H9 (cell line): ENCODE results near the gene ZNF609. TPM values are rescaled to one million over a fixed set of nuclear protein-coding genes. Genes with fewer than 3 reads are reported as not detected.

Source experiments
- DNase-seq: peaks from one replicate; pipeline ENCODE4 v3.0.0-alpha.2; 2017
- H2AFZ ChIP-seq: one replicate; pipeline ENCODE4 v1.6.1; 2013; ENCODE audit warnings: mild to moderate bottlenecking, low read length, control low read depth, moderate library complexity
- H2AK5ac ChIP-seq: 2 replicates; pipeline ENCODE4 v1.6.1; 2013; ENCODE audit warnings: low read length, control low read depth, mixed read lengths; ENCODE audit not compliant: insufficient read length
- H2BK120ac ChIP-seq: one replicate; pipeline ENCODE4 v1.6.1; 2013; ENCODE audit warnings: low read depth, mild to moderate bottlenecking, low read length, control low read depth, inconsistent platforms; ENCODE audit not compliant: poor library complexity, severe bottlenecking
- H2BK12ac ChIP-seq: 2 replicates; pipeline ENCODE4 v1.6.1; 2013; ENCODE audit warnings: low read length, control low read depth, mixed read lengths, low read depth; ENCODE audit not compliant: insufficient read length
- H2BK15ac ChIP-seq: 2 replicates; pipeline ENCODE4 v1.6.1; 2013; ENCODE audit warnings: low read depth, low read length, control low read depth
- H2BK20ac ChIP-seq: one replicate; pipeline ENCODE4 v1.6.1; 2013; ENCODE audit warnings: low read depth, mild to moderate bottlenecking, low read length, control low read depth, inconsistent platforms; ENCODE audit not compliant: poor library complexity, severe bottlenecking
- H2BK5ac ChIP-seq: 2 replicates; pipeline ENCODE4 v1.6.1; 2013; ENCODE audit warnings: low read length, control low read depth, mixed read lengths; ENCODE audit not compliant: insufficient read length
- H3K14ac ChIP-seq: 2 replicates; pipeline ENCODE4 v1.6.1; 2013; ENCODE audit warnings: low read length, control low read depth; ENCODE audit not compliant: insufficient read depth
- H3K18ac ChIP-seq: 2 replicates; pipeline ENCODE4 v1.6.1; 2013; ENCODE audit warnings: low read depth, mild to moderate bottlenecking, mixed read lengths, low read length, control low read depth; ENCODE audit not compliant: insufficient read length
- H3K23ac ChIP-seq: 2 replicates; pipeline ENCODE4 v1.6.1; 2013; ENCODE audit warnings: low read length, control low read depth, mixed read lengths, low read depth; ENCODE audit not compliant: insufficient read length
- H3K23me2 ChIP-seq: 2 replicates; pipeline ENCODE4 v1.6.1; 2013; ENCODE audit warnings: low read depth, mild to moderate bottlenecking, mixed read lengths, low read length, control low read depth; ENCODE audit not compliant: insufficient read length, poor library complexity, severe bottlenecking
- H3K27ac ChIP-seq: 2 replicates; pipeline ENCODE4 v1.5.1; 2013; ENCODE audit warnings: low read length, control low read depth, mixed read lengths, low read depth; ENCODE audit not compliant: insufficient read length
- H3K27me3 ChIP-seq: 2 replicates; pipeline ENCODE4 v1.6.1; 2013; ENCODE audit warnings: low read length, control low read depth, inconsistent platforms; ENCODE audit not compliant: insufficient read depth
- H3K4ac ChIP-seq: 2 replicates; pipeline ENCODE4 v1.6.1; 2013; ENCODE audit warnings: low read depth, mild to moderate bottlenecking, control low read depth, inconsistent platforms, low read length, moderate library complexity
- H3K4me1 ChIP-seq: 2 replicates; pipeline ENCODE4 v1.6.1; 2013; ENCODE audit warnings: low read length, control low read depth, inconsistent platforms; ENCODE audit not compliant: insufficient read depth
- H3K4me2 ChIP-seq: 2 replicates; pipeline ENCODE4 v1.6.1; 2013; ENCODE audit warnings: low read length, control low read depth, mixed read lengths; ENCODE audit not compliant: insufficient read length, insufficient read depth
- H3K56ac ChIP-seq: 2 replicates; pipeline ENCODE4 v1.6.1; 2013; ENCODE audit warnings: low read depth, mild to moderate bottlenecking, mixed read lengths, low read length, control low read depth; ENCODE audit not compliant: insufficient read length
- H3K79me1 ChIP-seq: 2 replicates; pipeline ENCODE4 v1.6.1; 2013; ENCODE audit warnings: low read depth, mild to moderate bottlenecking, moderate library complexity, low read length, control low read depth, inconsistent platforms; ENCODE audit not compliant: insufficient read depth, poor library complexity, severe bottlenecking
- H3K79me2 ChIP-seq: 2 replicates; pipeline ENCODE4 v1.6.1; 2013; ENCODE audit warnings: low read length, control low read depth, inconsistent platforms; ENCODE audit not compliant: insufficient read depth
- H3K9ac ChIP-seq: 2 replicates; pipeline ENCODE4 v1.6.1; 2013; ENCODE audit warnings: low read length, control low read depth, mixed read lengths; ENCODE audit not compliant: insufficient read length; ENCODE audit errors: extremely low read depth
- H3K9me3 ChIP-seq: one replicate; pipeline ENCODE4 v1.6.1; 2013; ENCODE audit warnings: low read depth, low read length, inconsistent platforms; ENCODE audit not compliant: control insufficient read depth
- H3T11ph ChIP-seq: one replicate; pipeline ENCODE4 v1.6.1; 2013; ENCODE audit warnings: mild to moderate bottlenecking, low read length, control low read depth, inconsistent platforms
- H4K20me1 ChIP-seq: one replicate; pipeline ENCODE4 v1.6.1; 2013; ENCODE audit not compliant: control insufficient read depth, insufficient read length, insufficient read depth
- H4K5ac ChIP-seq: 2 replicates; pipeline ENCODE4 v1.6.1; 2013; ENCODE audit warnings: low read depth, mild to moderate bottlenecking, mixed read lengths, low read length, control low read depth; ENCODE audit not compliant: insufficient read length
- H4K8ac ChIP-seq: replicated peaks from 2 replicates; pipeline ENCODE4 v1.6.1; 2013; ENCODE audit warnings: low read length, control low read depth, mixed read lengths, low read depth; ENCODE audit not compliant: insufficient read length
- H4K91ac ChIP-seq: 2 replicates; pipeline ENCODE4 v1.6.1; 2013; ENCODE audit warnings: low read depth, mild to moderate bottlenecking, moderate library complexity, mixed read lengths, low read length, control low read depth; ENCODE audit not compliant: insufficient read length
- H3K27ac Mint-ChIP-seq, 3 experiments: 2 replicates in 2 of 3; 3 replicates in 1 of 3; pipeline ENCODE4 v1.8.0; 2020 to 2021; ENCODE audit warnings: mixed read lengths in 3 of 3, mild to moderate bottlenecking in 1 of 3, moderate library complexity in 1 of 3
- H3K27me3 Mint-ChIP-seq: 2 replicates; pipeline ENCODE4 v1.8.0; 2021; ENCODE audit warnings: low read depth, mild to moderate bottlenecking, moderate library complexity, mixed read lengths
- H3K36me3 Mint-ChIP-seq, 3 experiments: 2 replicates in 2 of 3; 3 replicates in 1 of 3; pipeline ENCODE4 v1.8.0; 2020 to 2021; ENCODE audit warnings: low read depth in 3 of 3, mixed read lengths in 3 of 3; ENCODE audit not compliant: insufficient read depth in 1 of 3
- H3K4me1 Mint-ChIP-seq, 2 experiments: 2 replicates each; pipeline ENCODE4 v1.8.0; 2020; ENCODE audit warnings: mixed read lengths in 2 of 2
- H3K4me3 Mint-ChIP-seq, 2 experiments: 2 replicates in 1 of 2; 3 replicates in 1 of 2; pipeline ENCODE4 v1.8.0; 2020 to 2021; ENCODE audit warnings: mild to moderate bottlenecking in 2 of 2, mixed read lengths in 2 of 2, moderate library complexity in 1 of 2
- H3K9me3 Mint-ChIP-seq, 2 experiments: 2 replicates in 1 of 2; 3 replicates in 1 of 2; pipeline ENCODE4 v1.8.0; 2020; ENCODE audit warnings: mild to moderate bottlenecking in 2 of 2, mixed read lengths in 2 of 2, moderate library complexity in 1 of 2
- CTCF ChIP-seq: fragments of 200-600 bp; sonication (generic); conservative IDR thresholded peaks from 3 replicates; pipeline ENCODE4 v1.8.0; 2021; ENCODE audit warnings: antibody characterized with exemption, mild to moderate bottlenecking
- WGBS: extraction: QIAGEN DNeasy Blood & Tissue Kit; methylation state at CpG from one replicate; pipeline ENCODE4 v1.1.7; 2013; ENCODE audit warnings: missing lambda C conversion rate, low lambda C conversion rate, mixed read lengths; ENCODE audit not compliant: insufficient read length; ENCODE audit errors: extremely low coverage; 5-methylcytosine and 5-hydroxymethylcytosine counted together
- total RNA-seq: library from RNA; stranded (reverse); gene quantifications from 2 replicates; pipeline ENCODE4 v1.2.1, GENCODE V29; 2021

ZNF609 gene
- total RNA-seq, 1 experiment from 2014 or later, result 45.3 TPM

- H4K20me1 ChIP-seq, result no peaks in the 10 kb centered on the region
Measured at GRCh38 chr15:64597477-64597822, 137.1 kb downstream of the ZNF609 start.

More at GRCh38 chr15:64597477-64597822, 137.1 kb downstream of the ZNF609 start:
- no peak overlapping the region for H3T11ph ChIP-seq
- H3K56ac ChIP-seq, result no peak overlapping the region
- no peak overlapping the region for H2AK5ac ChIP-seq
- H2AFZ ChIP-seq, result no peak overlapping the region
- H3K4me3 Mint-ChIP-seq, result no peak overlapping the region
- no peak for DNase-seq
- H3K23me2 ChIP-seq, result no peaks in the 10 kb centered on the region
- H3K27ac ChIP-seq, result no peak overlapping the region
- H3K36me3 Mint-ChIP-seq, result no peaks in the 10 kb centered on the region
- H3K27me3 ChIP-seq, result no peaks in the 10 kb centered on the region
- no peaks in the 10 kb centered on the region for H3K9me3 ChIP-seq
- peaks cover 30 to 43% of the 10 kb centered on the region in 2 experiments for H3K4me1 Mint-ChIP-seq
- H2BK15ac ChIP-seq, result no peak overlapping the region
- no peak overlapping the region for H2BK20ac ChIP-seq
- peak overlapping the region in 1 of 3 experiments; percentile 42; a peak in 2 of 7 replicates for H3K27ac Mint-ChIP-seq
- TF ChIP-seq CTCF, result no peak
- no peak overlapping the region for H3K4me2 ChIP-seq
- H3K79me2 ChIP-seq, result peaks cover 2% of the 10 kb centered on the region; the same call in 1 of the 2 replicates
- H4K8ac ChIP-seq, result no peak overlapping the region
- peaks cover 2% of the 10 kb centered on the region; the same call in 1 of the 2 replicates for H3K4me1 ChIP-seq
- no peak overlapping the region for H2BK120ac ChIP-seq
- no peaks in the 10 kb centered on the region for H3K27me3 Mint-ChIP-seq
- H3K14ac ChIP-seq, result no peak overlapping the region
- no peak overlapping the region for H2BK12ac ChIP-seq
- no peak overlapping the region for H3K18ac ChIP-seq
- no CpG with 5 or more reads among the region's 1 CpG for WGBS
- H3K79me1 ChIP-seq, result peaks cover 6% of the 10 kb centered on the region
- H3K23ac ChIP-seq, result no peak overlapping the region
- no peak overlapping the region for H2BK5ac ChIP-seq
- no peaks in the 10 kb centered on the region for H3K9me3 Mint-ChIP-seq
- no peak overlapping the region for H3K4ac ChIP-seq
- H4K91ac ChIP-seq, result no peak overlapping the region
- no peak overlapping the region for H3K9ac ChIP-seq
- H4K5ac ChIP-seq, result no peak overlapping the region
